ENCODE measurements around the gene CAPN2.

CAPN2 gene

GRCh38 chr1:223702735-223703667 lies 9.3 kb upstream of the CAPN2 start:
- TF ChIP-seq FOXP2 (optimal IDR thresholded peaks at IDR 0.05; ENCODE audit: borderline replicate concordance, extremely low read depth, extremely low read length, insufficient read depth) = no peak
- TF ChIP-seq REST (IDR thresholded peaks at IDR 0.05; ENCODE audit: insufficient read depth in 1 of 2, low read depth in 2 of 2, low read length in 2 of 2) = no peak
- no peak for TF ChIP-seq SIN3A (IDR thresholded peaks at IDR 0.05; ENCODE audit: borderline replicate concordance, insufficient read depth, low read length)
- TF ChIP-seq TAF1 (IDR thresholded peaks at IDR 0.05; ENCODE audit: borderline replicate concordance, insufficient read depth, low read length) = no peak
- TF ChIP-seq POLR2AphosphoS5 (IDR thresholded peaks at IDR 0.05; ENCODE audit: low read depth, low read length) = no peak

GRCh38 chr1:223703668-223704013 lies 8.7 kb upstream of the CAPN2 start:
- TF ChIP-seq SIN3A (IDR thresholded peaks at IDR 0.05; ENCODE audit: borderline replicate concordance, insufficient read depth, low read length) (no peak), TAF1 (IDR thresholded peaks at IDR 0.05; ENCODE audit: borderline replicate concordance, insufficient read depth, low read length) (no peak), POLR2AphosphoS5 (IDR thresholded peaks at IDR 0.05; ENCODE audit: low read depth, low read length) (no peak), REST (IDR thresholded peaks at IDR 0.05; ENCODE audit: insufficient read depth in 1 of 2, low read depth in 2 of 2, low read length in 2 of 2) (no peak), FOXP2 (optimal IDR thresholded peaks at IDR 0.05; ENCODE audit: borderline replicate concordance, extremely low read depth, extremely low read length, insufficient read depth) (no peak)

- TF ChIP-seq REST (IDR thresholded peaks at IDR 0.05; ENCODE audit: insufficient read depth in 1 of 2, low read depth in 2 of 2, low read length in 2 of 2) (0 out of 4 replicates have a peak, but pooled peaks of 1 of the 2 experiments have one; percentile 17), TAF1 (IDR thresholded peaks at IDR 0.05; ENCODE audit: borderline replicate concordance, insufficient read depth, low read length) (peak; percentile 52; the same call in 1 of the 2 replicates), SIN3A (IDR thresholded peaks at IDR 0.05; ENCODE audit: borderline replicate concordance, insufficient read depth, low read length) (no peak)
These were observed 7.1 kb upstream of the CAPN2 start for GRCh38 chr1:223704921-223705878.

GRCh38 chr1:223706077-223706973 lies 6.0 kb upstream of the CAPN2 start:
- 0 out of 4 replicates have a peak, but pooled peaks of 1 of the 2 experiments have one; percentile 23 for TF ChIP-seq REST (IDR thresholded peaks at IDR 0.05; ENCODE audit: insufficient read depth in 1 of 2, low read depth in 2 of 2, low read length in 2 of 2)
- no peak for TF ChIP-seq TAF1 (IDR thresholded peaks at IDR 0.05; ENCODE audit: borderline replicate concordance, insufficient read depth, low read length)
- TF ChIP-seq FOXP2 (optimal IDR thresholded peaks at IDR 0.05; ENCODE audit: borderline replicate concordance, extremely low read depth, extremely low read length, insufficient read depth) = peak; percentile 48
- peak; percentile 55; the same call in 1 of the 2 replicates for TF ChIP-seq SIN3A (IDR thresholded peaks at IDR 0.05; ENCODE audit: borderline replicate concordance, insufficient read depth, low read length)
- TF ChIP-seq POLR2AphosphoS5 (IDR thresholded peaks at IDR 0.05; ENCODE audit: low read depth, low read length) = no peak

Measured in PFSK-1 (cell line).